Femur (tissue), 1 donor: ENCODE results near the gene FBXO27.
"Not testable (repeated sequence)": the region's sequence is repeated elsewhere in the genome, so short reads cannot be mapped to it uniquely, and the experiment has no call there.

ENCODE experiments used
- DNase-seq: peaks from one replicate; pipeline ENCODE4 v3.0.0-alpha.2; 2017

The FBXO27 gene

GRCh38 chr19:39037194-39037593 lies 4.8 kb upstream of the FBXO27 start:
- DNase-seq = no peak

- DNase-seq = no peak
Measured at GRCh38 chr19:39036581-39036980, 4.2 kb upstream of the FBXO27 start.

- DNase-seq = peak; percentile 65
Measured at GRCh38 chr19:39031368-39032062, 834 bp downstream of the FBXO27 start.

- DNase-seq = no peak
Measured at GRCh38 chr19:39030854-39031367, 1.4 kb downstream of the FBXO27 start.

GRCh38 chr19:39024875-39025641 lies 7.3 kb downstream of the FBXO27 start:
- no peak for DNase-seq

GRCh38 chr19:39021063-39021462 lies 11.3 kb downstream of the FBXO27 start:
- no peak for DNase-seq

GRCh38 chr19:39017646-39018045 lies 14.7 kb downstream of the FBXO27 start:
- no peak for DNase-seq

GRCh38 chr19:39017026-39017425 lies 15.3 kb downstream of the FBXO27 start:
- no peak for DNase-seq

GRCh38 chr19:39014037-39014436 lies 18.3 kb downstream of the FBXO27 start:
- no peak for DNase-seq

- no peak for DNase-seq
Measured at GRCh38 chr19:39009001-39009400, 23.3 kb downstream of the FBXO27 start.

GRCh38 chr19:39008137-39008536 lies 24.2 kb downstream of the FBXO27 start:
- no peak for DNase-seq

- DNase-seq = no peak
Measured at GRCh38 chr19:39007096-39007495, 25.3 kb downstream of the FBXO27 start.

GRCh38 chr19:39004403-39004802 lies 27.9 kb downstream of the FBXO27 start:
- no peak for DNase-seq

- DNase-seq = no peak
Measured at GRCh38 chr19:39003796-39004195, 28.6 kb downstream of the FBXO27 start.

GRCh38 chr19:39003188-39003587 lies 29.2 kb downstream of the FBXO27 start:
- no peak for DNase-seq

GRCh38 chr19:39001041-39001440 lies 31.3 kb downstream of the FBXO27 start:
- no peak for DNase-seq

GRCh38 chr19:38997576-38997975 lies 34.8 kb downstream of the FBXO27 start:
- not testable (repeated sequence) for DNase-seq

GRCh38 chr19:38993271-38993670 lies 39.1 kb downstream of the FBXO27 start:
- no peak for DNase-seq

GRCh38 chr19:38990949-38991697 lies 41.2 kb downstream of the FBXO27 start:
- DNase-seq = peak; percentile 23

GRCh38 chr19:38989614-38990013 lies 42.7 kb downstream of the FBXO27 start:
- not testable (repeated sequence) for DNase-seq

GRCh38 chr19:38989066-38989605 lies 43.2 kb downstream of the FBXO27 start:
- peak; percentile 59 for DNase-seq

- DNase-seq = not testable (repeated sequence)
Measured at GRCh38 chr19:38988627-38989026, 43.7 kb downstream of the FBXO27 start.

GRCh38 chr19:38987745-38988144 lies 44.6 kb downstream of the FBXO27 start:
- not testable (repeated sequence) for DNase-seq
